Body of pancreas (tissue), 4 donors: Measurements from ENCODE around the gene ZGRF1.

ENCODE experiments used
- CTCF ChIP-seq, 7 experiments: fragments of 450-650 bp in 4 of 7; fragments of 200-600 bp in 3 of 7; sonication (generic) in 3 of 7; IDR thresholded peaks; one replicate each; pipeline ENCODE4 v1.5.1; 2016 to 2019; ENCODE audit warnings: antibody characterized with exemption in 7 of 7
- POLR2A ChIP-seq, 3 donors: fragments of 450-650 bp; IDR thresholded peaks; one replicate each; pipeline ENCODE4 v1.6.1; 2016; ENCODE audit warnings: antibody characterized with exemption in 3 of 3, mild to moderate bottlenecking in 2 of 3

DNA sequence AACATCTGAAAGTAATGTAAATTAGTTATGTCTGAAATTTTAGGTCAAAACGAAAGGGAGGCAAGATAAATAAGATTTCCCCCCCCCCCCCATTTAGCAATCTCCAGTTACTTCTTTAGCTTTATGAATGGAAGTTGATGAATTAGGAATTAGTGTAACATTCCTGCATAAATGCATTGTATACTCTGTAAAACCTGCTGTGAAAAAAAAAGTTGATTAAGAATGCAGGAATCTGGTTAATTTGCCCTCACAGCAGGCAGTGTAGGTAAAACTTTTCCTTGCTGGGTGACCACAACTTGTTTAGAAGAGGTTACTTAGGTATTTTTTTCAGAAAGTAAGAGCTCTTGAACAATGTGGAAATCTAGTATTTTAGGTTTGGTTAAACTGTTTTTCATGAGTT lies 15.5 kb upstream of the ZGRF1 start:
- TF ChIP-seq CTCF (IDR thresholded peaks at IDR 0.05) (no peak), POLR2A (IDR thresholded peaks at IDR 0.05) (no peak)
